ENCODE measurements around the gene CARD14.

Gene CARD14

GRCh38 chr17:80183581-80184422, 14.0 kb downstream of the CARD14 start:
- no peak for DNase-seq (ENCODE audit: low read depth, low spot score)
- H3K4me3 ChIP-seq (ENCODE audit: low read depth, low read length), result no peak overlapping the region
- TF ChIP-seq CTCF (IDR thresholded peaks at IDR 0.05; ENCODE audit: insufficient read depth, low read length, missing control alignments), result no peak
- ChIA-PET POLR2A (no interaction called here), CTCF (interaction anchor here (1.1 to 1.9 kb wide), 2 partner anchors 12 to 178 kb away, joined by 3 to 8 read pairs; no protein-coding TSS in a partner anchor)

- POLR2A ChIA-PET, result no interaction called here
- DNase-seq (ENCODE audit: low read depth, low spot score), result no peak
- no peak overlapping the region for H3K4me3 ChIP-seq (ENCODE audit: low read depth, low read length)
- no peak for TF ChIP-seq CTCF (IDR thresholded peaks at IDR 0.05; ENCODE audit: insufficient read depth, low read length, missing control alignments)
- CTCF ChIA-PET, result interaction anchor here (1.1 to 1.9 kb wide), 2 partner anchors 11 to 179 kb away, joined by 3 to 8 read pairs; no protein-coding TSS in a partner anchor
These were observed 14.5 kb downstream of the CARD14 start for GRCh38 chr17:80184423-80184714.

GRCh38 chr17:80185968-80186367, 16.1 kb downstream of the CARD14 start:
- TF ChIP-seq CTCF (IDR thresholded peaks at IDR 0.05; ENCODE audit: insufficient read depth, low read length, missing control alignments), result no peak
- no peak overlapping the region for H3K4me3 ChIP-seq (ENCODE audit: low read depth, low read length)
- POLR2A ChIA-PET, result no interaction called here
- DNase-seq (ENCODE audit: low read depth, low spot score), result no peak
- CTCF ChIA-PET, result interaction anchor here (2.1 kb wide), 1 partner anchor 9 kb away, joined by 6 read pairs; no protein-coding TSS in a partner anchor

- no peak for DNase-seq (ENCODE audit: low read depth, low spot score)
- ChIA-PET CTCF (interaction anchor here (2.1 to 2.4 kb wide), 2 partner anchors 8 to 10 kb away, joined by 6 to 12 read pairs; no protein-coding TSS in a partner anchor), POLR2A (no interaction called here)
- no peak for TF ChIP-seq CTCF (IDR thresholded peaks at IDR 0.05; ENCODE audit: insufficient read depth, low read length, missing control alignments)
- H3K4me3 ChIP-seq (ENCODE audit: low read depth, low read length), result no peak overlapping the region
These were observed 17.3 kb downstream of the CARD14 start for GRCh38 chr17:80187090-80187489.

- H3K4me3 ChIP-seq (ENCODE audit: low read depth, low read length), result no peak overlapping the region
- POLR2A ChIA-PET, result no interaction called here
- no peak for DNase-seq (ENCODE audit: low read depth, low spot score)
- no peak for TF ChIP-seq CTCF (IDR thresholded peaks at IDR 0.05; ENCODE audit: insufficient read depth, low read length, missing control alignments)
- CTCF ChIA-PET, result interaction anchor here (2.4 kb wide), 1 partner anchor 10 kb away, joined by 12 read pairs; no protein-coding TSS in a partner anchor
These were observed 17.7 kb downstream of the CARD14 start for GRCh38 chr17:80187515-80187941.

GRCh38 chr17:80189611-80190010, 19.8 kb downstream of the CARD14 start:
- no peak overlapping the region for H3K4me3 ChIP-seq (ENCODE audit: low read depth, low read length)
- no peak for DNase-seq (ENCODE audit: low read depth, low spot score)
- CTCF ChIA-PET, result interaction anchor here (1.5 kb wide), 1 partner anchor 11 kb away, joined by 6 read pairs; no protein-coding TSS in a partner anchor
- POLR2A ChIA-PET, result no interaction called here
- no peak for TF ChIP-seq CTCF (IDR thresholded peaks at IDR 0.05; ENCODE audit: insufficient read depth, low read length, missing control alignments)
